Globus pallidus (tissue), 1 donor: Measurements from ENCODE around the gene STK24.

Source experiments
- DNase-seq: peaks from one replicate; pipeline ENCODE4 v3.0.0-alpha.2; 2015; ENCODE audit warnings: low spot score

Gene STK24

GRCh38 chr13:98533912-98534311 lies 43.0 kb downstream of the STK24 start:
- no peak for DNase-seq

GRCh38 chr13:98532254-98532653 lies 44.7 kb downstream of the STK24 start:
- DNase-seq = no peak

DNA sequence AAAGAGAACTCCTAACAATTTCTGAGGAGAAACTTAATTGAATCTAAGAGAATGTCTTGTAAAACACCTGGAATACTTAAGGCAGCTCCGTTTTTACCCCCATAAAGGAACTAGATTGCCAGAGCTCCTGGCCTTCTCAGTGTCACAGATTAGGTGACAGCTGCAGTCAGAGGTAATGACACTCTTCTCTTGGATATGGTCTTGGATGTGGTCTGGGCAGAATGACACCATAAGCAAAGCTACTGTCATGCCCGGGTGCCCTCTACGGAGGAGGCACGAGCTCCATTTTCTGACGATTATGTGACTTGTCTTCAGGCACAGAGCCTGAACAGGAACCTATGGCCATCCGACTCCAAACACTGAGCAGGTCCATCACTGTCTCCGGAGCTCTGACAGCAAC lies 46.7 kb downstream of the STK24 start:
- DNase-seq = no peak

GRCh38 chr13:98529171-98529570 lies 47.7 kb downstream of the STK24 start:
- no peak for DNase-seq

- DNase-seq = no peak
Observed at GRCh38 chr13:98528663-98529064, 48.2 kb downstream of the STK24 start.

GRCh38 chr13:98527526-98527925 lies 49.4 kb downstream of the STK24 start:
- no peak for DNase-seq

GRCh38 chr13:98526182-98526512 lies 50.8 kb downstream of the STK24 start:
- no peak for DNase-seq

DNA sequence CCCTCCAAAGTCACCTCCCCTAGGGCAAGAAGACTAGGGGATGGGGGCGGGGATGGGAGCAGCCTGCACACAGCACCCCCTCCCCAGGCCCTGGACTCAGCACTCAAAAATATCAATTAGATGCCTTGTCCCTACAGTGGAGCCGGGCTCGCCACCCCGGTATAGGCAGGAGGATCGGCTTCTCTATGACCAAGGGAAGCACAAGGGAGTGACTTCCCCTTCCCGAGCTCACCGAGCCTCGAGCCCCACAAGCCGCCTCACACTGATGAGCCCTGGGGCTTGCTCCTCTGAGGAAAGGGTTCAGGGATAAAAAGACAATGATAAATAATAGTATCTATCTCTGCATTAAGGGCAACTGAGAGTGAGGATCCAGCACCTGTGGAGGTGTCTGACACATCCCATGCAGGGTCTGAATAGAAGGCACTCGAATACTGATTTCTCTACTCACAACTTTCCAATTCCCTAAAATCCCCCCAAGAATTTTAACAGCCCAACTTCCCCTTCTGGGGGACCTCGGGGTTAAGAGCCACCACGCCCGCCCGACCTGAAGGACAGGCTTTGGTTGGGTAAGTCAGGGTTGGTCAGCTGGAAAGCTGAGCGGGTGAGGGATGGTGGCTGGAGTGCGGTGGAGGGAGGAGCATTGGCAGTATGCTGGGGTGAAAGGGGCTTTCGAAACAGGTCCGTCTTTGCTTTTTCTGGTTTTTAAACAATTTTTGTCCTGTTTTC lies 51.3 kb downstream of the STK24 start:
- DNase-seq = no peak

DNA sequence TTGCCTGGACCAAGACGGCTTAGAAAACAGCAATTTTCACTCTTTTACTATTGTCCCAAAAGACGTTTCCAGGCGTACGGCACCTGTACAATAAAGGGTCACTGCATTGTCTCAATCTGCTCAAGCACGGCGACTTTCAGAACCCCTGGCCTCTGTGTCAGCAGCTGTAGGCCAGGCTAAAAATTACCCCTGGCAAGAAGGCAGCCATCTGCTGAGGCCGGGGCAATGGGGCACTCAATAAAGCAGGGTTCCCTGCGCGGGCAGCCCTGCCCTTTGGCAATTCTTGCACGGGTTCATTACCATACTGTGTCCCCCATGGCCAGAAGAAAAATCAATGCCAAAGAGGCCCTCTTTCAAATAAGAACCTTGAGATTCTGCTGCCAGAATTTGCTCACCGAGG lies 52.1 kb downstream of the STK24 start:
- no peak for DNase-seq

GRCh38 chr13:98524391-98524790 lies 52.5 kb downstream of the STK24 start:
- no peak for DNase-seq

- DNase-seq = no peak
Observed at GRCh38 chr13:98523455-98524102, 53.3 kb downstream of the STK24 start.

GRCh38 chr13:98522371-98522770 lies 54.5 kb downstream of the STK24 start:
- no peak for DNase-seq

DNA sequence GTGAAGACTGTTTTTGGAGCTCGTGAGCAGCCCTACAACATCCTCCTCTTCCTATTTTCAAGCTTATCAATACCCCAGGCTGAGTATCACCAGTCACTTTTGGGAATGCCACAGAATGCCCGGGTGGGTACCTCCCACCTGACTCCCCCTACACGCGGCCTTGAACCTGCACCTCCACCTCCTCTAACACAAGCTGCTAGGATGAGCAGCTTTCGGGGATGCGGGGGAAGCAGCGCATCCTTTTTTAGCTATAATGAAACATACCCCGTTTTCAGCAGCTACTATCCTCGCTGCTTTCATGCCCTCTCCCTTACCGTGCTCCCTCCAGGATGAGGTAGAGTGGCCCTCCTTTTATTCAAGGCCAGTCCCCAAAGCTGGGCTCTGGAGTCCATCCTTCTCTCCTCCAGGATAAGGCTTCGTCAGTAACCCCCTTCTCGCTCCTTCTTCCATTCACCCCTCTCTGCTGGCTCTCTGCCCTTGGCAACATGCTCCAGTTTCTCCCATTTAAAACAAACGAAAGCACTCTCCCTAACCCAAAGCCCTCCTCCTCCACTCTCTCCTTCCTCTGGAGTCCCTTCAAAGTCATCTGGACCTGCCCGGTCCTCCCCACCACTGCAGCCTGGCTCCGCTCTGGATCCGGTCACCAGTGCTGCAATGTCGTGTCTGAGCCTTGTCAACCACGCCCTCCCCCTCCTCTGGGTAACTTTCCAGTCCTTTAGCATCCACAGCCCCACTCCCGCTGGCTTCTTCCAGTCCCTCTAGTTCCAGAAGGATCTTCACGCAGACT lies 55.3 kb downstream of the STK24 start:
- no peak for DNase-seq

DNA sequence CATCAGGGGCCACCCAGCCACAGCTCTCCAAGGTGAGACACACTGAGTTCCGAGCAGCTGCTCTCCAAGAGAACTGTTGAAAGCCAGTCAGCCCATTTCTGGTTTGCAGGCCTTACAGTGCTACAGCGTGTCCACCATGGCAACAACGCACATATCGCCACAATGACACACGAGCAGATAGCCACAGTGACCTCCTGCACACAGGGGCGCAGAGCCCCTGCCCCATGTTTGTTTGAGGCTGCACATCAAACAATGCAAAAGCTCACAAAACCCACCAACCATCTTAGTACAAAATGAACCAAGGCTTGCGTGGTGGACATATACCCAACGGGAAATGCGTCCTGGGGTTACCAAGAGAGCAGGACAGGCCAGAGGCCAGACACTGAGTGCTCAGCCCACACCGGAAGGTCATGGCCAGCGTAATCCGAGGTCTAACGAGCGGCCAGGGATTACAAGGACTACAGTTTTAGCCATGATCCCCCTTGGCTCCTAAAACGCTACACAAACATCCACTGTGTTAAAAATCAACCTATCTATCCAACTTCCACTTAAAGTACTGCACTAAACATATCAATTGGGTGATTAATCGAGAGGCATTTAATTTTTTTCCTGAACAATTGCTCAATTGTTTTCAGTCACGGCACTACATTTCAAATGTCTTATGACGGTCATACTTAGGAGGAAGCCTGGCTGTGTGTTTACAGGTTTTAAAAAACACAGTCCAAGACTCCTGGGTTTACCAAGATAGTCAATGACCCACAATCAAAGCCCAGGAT lies 56.0 kb downstream of the STK24 start:
- DNase-seq = no peak

DNA sequence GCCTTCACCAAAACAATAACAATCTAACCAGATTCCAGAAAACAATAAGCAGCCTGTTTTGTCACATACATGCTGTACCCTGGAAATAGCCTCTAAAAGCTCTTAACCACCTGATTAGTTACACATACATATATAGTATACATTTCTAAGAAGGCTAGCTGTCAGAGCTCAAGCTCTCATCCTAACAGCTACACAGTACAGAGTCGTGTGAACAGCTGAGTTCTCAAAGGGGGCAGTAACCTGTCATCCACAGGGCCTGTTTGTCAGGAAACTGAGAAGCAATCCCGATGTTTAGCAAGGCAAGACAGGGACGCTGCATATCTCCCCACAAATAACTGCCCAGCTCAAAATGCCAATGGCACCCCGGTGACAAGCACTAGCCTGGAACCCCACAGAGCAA lies 56.9 kb downstream of the STK24 start:
- DNase-seq = no peak

DNA sequence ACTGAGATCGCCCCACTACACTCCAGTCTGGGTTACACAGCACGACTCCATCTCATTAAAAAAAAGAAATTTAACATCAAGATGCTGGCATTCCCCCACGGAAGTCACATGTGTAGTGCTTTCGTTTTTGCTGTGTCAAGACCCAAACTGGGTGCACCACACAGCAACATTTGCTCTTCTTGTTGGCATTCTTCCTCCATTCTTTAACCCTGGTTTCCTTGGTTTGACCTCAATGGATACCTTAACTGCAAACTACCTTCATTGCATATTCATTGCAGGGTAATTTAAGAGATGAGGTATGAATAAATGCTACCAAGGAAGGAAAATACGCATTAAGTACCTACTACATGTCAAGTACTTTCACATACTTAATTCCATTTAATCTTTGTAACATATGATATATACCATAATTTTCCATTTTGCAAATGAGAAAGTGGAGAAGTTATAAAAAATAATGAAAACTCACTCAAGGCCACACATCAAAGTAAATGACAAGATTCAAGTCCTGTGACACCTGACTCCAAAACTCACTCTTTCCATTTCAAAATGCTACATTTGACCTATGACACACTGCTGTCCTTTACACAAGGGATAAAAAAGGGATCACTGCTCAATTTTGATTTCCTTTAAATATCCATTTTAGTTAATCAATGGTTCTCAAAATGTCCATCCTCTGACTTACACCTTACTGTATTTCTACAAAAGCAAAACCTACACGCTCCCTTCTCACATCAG lies 59.2 kb downstream of the STK24 start:
- DNase-seq = no peak

GRCh38 chr13:98515818-98516465 lies 61.0 kb downstream of the STK24 start:
- DNase-seq = no peak

DNA sequence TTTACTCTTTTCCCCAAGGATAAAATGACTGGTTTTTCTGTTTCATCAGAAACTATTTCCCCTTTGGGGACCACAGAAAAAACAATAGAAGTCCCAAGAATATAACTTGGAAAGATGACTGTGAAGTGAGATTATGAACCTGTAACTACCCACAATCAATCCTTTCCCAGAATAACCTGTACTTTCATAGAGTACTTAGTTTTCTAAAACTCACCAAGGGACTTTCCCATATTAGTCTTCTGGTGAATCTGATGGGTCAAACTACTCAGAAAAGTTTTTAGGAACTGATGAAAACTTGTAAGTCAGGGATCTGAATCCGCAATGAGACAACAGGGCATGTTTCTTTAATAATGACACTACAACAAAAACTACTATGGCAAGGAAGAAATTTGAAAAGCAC lies 62.6 kb downstream of the STK24 start:
- DNase-seq = no peak

DNA sequence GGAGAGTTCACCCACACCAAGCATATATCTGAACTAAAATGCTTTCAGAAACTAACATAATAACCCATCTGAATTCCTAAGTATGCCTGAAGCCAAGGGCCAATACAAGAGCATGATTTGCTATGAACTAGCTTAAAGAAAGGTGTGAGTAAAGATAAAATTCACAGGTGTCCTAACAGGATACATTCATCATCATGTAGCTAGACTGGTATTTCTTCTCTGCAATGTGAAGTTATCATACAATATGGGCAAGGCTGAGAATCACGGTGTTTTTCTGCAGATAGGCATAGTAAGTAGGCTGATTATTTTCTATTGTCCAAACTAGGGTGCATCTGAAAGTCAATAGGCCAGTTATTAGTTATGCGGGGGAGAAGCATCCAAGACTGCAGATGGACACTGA lies 63.1 kb downstream of the STK24 start:
- DNase-seq = no peak

DNA sequence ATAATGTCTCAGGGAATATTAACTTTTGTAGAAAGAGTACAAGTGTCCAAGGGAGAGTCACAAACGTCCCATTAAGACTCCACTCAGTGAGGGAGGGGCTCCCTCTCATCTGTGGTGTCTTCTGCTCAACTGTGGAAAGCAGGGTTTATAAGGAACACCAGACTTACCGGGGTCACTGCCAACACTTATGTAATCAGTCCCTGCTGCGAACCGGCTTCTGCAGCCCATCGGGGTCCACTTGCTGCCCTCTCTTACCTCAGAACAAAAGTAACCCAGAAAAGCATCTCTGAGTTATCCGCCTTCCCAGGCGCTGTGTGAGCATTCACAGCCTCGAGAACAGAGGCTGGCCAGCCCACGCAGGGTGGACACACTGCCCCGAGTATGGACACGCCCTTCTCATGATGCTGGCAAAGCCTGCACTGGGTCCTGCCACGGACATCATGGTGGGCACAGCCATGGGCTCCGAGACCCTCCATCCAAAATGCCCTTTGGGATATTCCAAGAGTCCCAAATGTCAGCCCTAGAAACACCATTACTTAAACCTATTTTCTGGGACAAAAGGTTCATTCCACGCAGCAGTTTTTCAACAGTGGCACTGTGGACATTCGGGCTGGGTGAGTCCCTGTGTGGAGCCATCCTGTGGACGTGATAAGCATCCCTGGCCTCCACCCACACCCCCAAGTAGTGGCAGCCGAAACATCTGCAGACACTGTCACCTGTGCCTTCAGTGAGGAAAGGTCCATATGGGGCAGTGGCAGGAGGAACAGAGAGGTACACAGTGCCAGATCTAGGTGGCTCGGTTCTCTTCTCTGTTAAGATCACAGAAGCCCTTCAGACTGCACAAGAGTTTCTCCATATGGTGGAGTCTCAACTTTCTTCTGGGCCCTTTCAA lies 63.9 kb downstream of the STK24 start:
- no peak for DNase-seq
